Stimulated activated CD8-positive, alpha-beta memory T cell treated with anti-CD3 and anti-CD28 coated beads, Interleukin-7, amount 100 ng/mL, for 48 hours (primary cell): ENCODE data around the gene SH3TC1.

Source experiments
- DNase-seq, 2 donors: peaks; one replicate each; pipeline ENCODE4 v3.0.0-alpha.2; 2020; ENCODE audit warnings: low read depth in 1 of 2; ENCODE audit errors: extremely low read depth in 1 of 2

Gene SH3TC1

DNA sequence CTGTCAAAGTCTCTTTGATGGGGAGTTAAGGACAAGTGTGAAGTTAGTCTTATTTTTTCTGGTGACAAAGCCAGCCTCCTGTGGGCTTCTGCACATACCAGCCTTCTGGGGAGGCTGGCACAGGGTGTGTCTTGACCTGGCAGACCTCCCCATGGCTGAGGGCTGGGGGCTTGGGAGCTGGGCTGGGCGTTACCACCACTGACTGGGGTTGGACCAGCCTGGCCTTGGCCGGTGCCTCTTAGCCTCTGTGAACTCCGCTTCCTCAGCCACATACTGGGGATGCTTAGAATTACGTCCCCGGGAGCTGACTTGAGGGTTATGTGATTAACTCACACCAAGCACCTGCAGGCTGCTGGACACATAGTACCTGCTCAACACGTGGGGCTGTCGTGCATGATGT, 14.0 kb downstream of the SH3TC1 start:
- DNase-seq = no peak

DNA sequence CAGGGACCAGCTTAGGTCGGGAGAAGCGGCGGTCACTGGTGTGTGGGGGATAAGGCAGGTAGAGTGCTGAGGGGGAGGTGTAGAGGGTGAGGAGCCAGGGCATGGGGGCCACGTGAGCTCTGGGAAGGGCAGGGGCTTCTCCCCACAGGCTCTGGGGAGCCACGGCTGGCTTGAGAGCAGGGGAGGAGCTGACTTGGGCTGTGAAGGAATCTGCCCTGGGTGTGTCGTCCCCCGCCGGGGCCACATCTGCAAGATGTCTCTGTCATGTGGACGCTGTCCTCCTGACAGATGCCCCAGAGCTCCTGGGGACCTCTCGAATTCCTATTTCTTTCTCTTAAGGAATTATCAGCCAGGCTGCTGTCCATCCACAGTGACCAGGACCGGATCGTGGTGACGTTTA, 15.0 kb downstream of the SH3TC1 start:
- DNase-seq = no peak

DNA sequence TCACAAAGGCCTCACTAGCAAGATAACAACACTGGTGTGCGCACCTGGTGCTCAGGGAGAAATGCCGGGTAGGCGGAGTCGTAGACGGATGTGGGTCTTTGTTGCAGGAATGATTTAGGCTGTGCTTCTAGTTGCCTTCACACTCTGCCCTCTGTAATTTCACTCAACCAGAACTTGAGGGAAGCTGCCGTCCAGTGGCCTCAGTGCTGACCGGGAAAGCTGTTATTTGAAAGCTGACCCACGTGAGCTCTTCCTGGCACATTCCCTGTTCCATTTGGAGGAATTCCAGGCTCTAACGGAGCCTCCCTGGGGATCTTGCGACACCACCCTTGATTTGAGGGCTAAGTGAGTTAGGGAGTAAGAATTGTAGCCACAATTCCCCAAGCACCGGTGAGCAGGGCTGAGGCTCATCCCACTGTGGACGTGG, 15.9 kb downstream of the SH3TC1 start:
- no peak for DNase-seq

GRCh38 chr4:8215641-8216442, 16.8 kb downstream of the SH3TC1 start:
- DNase-seq = no peak

DNA sequence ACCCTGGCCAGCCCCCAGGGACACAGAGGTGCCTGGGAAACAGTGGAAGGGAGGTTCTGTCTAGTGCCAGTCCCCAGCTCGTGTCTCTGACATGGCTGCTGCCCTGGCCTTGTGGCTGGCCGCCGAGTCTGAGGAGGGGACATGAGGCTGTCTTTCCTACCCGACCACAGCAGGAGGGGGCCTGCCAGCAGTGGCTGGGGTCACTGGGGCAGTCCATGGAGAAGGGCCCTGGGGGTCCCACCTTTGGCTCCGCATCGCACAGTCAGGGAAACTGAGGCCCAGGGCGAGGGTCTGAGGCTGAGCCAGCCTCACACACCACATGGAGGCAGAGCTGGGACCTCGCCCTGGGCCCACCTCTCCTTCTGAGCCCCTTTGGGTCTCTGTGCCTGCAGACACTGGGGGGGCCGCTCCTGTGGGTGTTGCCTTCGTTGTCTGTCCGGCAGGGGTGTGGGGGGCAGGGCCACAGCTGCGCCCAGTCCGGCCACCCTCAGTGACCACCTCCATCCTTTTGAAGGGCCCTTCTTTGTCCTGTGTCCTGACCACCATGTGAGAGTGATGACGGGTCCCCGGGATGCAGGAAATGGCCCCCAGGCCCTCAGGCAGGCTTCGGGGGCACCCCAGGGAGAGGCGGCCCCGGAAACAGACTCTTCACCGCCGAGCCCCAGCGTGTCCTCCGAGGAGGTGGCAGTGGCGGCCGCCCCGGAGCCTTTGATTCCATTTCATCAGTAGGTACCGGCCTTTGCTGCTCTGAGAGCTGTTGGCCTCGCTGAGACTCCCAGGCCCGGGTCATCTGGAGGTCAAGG, 17.6 kb downstream of the SH3TC1 start:
- DNase-seq = no peak

GRCh38 chr4:8217246-8217511, 18.1 kb downstream of the SH3TC1 start:
- DNase-seq = no peak

DNA sequence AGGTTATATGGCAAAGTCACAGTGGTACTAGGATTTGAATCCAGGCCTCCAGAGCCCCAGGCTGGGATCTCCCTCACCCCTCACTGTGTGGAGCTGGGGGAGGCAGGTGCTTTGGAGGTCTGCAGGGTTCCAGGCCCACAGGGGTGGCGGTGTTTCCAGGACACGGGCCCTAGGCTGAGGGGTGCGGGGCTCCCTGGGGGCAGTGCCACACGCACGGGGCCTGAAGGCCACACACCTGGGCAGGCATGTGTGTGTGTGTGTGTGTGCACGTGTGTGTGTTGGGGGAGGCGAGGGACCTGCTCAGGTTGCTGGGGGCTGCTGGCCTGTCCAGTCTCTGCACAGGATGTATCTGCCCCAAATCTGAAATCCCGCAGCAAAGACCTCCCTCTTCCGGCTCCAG, 18.8 kb downstream of the SH3TC1 start:
- DNase-seq = no peak

- no peak for DNase-seq
These were observed 19.4 kb downstream of the SH3TC1 start for GRCh38 chr4:8218371-8219031.

- DNase-seq = no peak
These were observed 20.1 kb downstream of the SH3TC1 start for GRCh38 chr4:8219236-8219635.

GRCh38 chr4:8220661-8221450, 21.8 kb downstream of the SH3TC1 start:
- DNase-seq = no peak

DNA sequence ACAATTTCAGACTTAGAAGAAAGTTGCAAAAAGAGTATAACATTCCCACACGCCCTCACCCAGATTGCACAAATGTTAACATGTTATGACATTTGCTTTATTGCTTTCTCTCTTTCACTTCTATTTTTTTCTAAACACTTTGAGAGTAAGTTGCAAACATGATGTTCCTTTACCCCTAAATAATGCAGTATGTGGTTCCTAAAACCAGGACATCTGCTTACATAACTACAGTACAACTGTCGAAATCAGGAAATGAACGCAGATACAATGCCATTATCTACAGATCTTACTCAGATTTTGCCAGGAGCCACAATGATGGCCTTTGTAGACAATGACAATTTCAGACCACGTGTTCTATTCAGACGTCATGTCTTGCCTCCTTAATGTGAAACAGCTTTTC, 22.4 kb downstream of the SH3TC1 start:
- no peak for DNase-seq

- no peak for DNase-seq
These were observed 22.9 kb downstream of the SH3TC1 start for GRCh38 chr4:8221985-8222384.

DNA sequence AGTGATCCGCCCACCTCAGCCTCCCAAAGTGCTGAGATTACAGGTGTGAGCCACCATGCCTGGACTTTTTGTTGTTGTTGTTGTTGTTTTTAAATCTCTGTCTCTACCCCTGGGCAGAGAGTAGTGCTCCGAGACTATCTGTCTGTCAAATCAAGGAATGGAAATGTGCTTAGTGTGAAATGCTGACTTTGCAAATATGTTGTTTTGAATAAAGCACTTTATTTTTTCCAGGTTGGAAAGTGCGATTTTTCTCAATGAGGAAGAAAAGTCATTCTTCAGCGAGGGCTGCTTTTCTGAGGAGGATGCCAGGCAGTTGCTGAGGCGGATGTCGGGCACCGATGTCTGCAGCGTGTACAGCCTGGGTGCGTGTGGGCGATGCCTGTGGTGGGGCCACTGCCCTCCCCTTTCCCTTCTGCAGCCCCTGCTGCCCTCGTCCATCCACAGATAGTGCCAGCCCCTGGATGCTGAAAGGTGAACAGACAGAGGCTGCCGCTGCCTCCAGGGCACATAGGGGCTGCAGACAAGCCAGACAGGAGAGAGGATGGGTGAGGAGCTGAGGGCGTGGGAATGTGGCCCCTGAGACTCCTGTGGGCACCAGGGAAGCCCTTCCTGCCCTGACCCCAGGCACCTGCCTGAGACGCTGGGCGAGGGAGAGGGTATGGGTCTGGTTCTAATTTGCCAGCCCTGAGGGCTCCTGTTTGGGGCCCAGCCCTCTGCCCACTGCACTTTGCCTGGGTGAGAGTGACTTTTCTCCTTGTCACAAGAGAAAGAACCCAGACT, 23.7 kb downstream of the SH3TC1 start:
- no peak for DNase-seq

- no peak for DNase-seq
These were observed 25.3 kb downstream of the SH3TC1 start for GRCh38 chr4:8224267-8224974.

- DNase-seq = no peak
These were observed 26.0 kb downstream of the SH3TC1 start for GRCh38 chr4:8224975-8225625.

- DNase-seq = no peak
These were observed 26.8 kb downstream of the SH3TC1 start for GRCh38 chr4:8225706-8226443.

DNA sequence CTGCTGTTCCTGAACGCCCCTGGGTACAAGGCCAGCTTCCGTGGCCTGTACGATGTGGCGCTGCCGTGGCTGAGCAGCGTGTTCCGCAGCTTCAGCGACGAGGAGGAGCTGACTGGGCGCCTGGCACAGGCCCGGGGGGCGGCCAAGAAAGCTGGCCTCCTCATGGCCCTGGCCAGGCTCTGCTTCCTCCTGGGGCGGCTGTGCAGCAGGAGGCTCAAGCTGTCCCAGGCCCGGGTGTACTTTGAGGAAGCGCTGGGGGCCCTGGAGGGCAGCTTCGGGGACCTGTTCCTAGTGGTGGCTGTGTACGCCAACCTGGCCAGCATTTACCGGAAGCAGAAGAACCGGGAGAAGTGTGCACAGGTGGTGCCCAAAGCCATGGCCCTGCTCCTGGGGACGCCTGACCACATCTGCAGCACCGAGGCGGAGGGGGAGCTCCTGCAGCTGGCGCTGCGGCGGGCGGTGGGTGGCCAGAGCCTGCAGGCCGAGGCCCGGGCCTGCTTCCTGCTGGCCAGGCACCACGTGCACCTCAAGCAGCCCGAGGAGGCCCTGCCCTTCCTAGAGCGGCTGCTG, 28.2 kb downstream of the SH3TC1 start:
- no peak for DNase-seq

GRCh38 chr4:8227771-8228318, 28.8 kb downstream of the SH3TC1 start:
- no peak for DNase-seq
